ENCODE measurements around the gene LLGL1. TPM values are rescaled to one million over a fixed set of nuclear protein-coding genes. Genes with fewer than 3 reads are reported as not detected.

LLGL1 gene
- total RNA-seq, 2 experiments from 2014 or later, result 13.7 to 15.2 TPM

DNA sequence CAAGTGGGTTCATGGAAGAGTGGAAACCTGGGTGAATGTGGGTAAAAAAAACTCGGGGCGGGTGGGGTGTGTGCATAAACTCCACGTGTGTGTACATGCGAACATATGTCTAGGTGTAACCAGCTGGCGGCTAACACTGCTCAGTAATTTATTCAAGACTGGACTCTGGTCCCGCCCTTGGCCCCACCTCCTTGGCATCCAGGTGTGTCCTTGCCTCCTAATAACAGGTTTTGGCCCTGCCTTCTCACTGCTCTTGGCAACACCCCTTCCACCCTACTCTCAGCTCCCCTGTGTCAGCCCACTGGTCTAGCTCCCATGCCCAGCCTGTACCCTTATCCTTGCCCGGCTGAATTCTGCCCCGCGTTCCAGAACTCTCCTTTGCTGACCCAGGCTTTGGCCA, 24.8 kb downstream of the LLGL1 start:
- no peak for DNase-seq
- Mint-ChIP-seq H3K4me1 (no peaks in the 10 kb centered on the region), H3K27me3 (no peaks in the 10 kb centered on the region), H3K4me3 (no peak overlapping the region), H3K9me3 (no peaks in the 10 kb centered on the region), H3K36me3 (peaks cover 14% of the 10 kb centered on the region), H3K27ac (no peak overlapping the region)

- no peaks in the 10 kb centered on the region for H3K9me3 Mint-ChIP-seq
- H3K36me3 Mint-ChIP-seq, result peaks cover 11% of the 10 kb centered on the region
- H3K4me1 Mint-ChIP-seq, result no peaks in the 10 kb centered on the region
- DNase-seq, result no peak
- no peak overlapping the region for H3K4me3 Mint-ChIP-seq
- no peaks in the 10 kb centered on the region for H3K27me3 Mint-ChIP-seq
- no peak overlapping the region for H3K27ac Mint-ChIP-seq
Observed at GRCh38 chr17:18250708-18251107, 25.3 kb downstream of the LLGL1 start.

GRCh38 chr17:18251204-18251603, 25.8 kb downstream of the LLGL1 start:
- Mint-ChIP-seq H3K27ac (no peak overlapping the region), H3K27me3 (no peaks in the 10 kb centered on the region), H3K4me3 (no peak overlapping the region), H3K36me3 (peaks cover 11% of the 10 kb centered on the region), H3K4me1 (no peaks in the 10 kb centered on the region), H3K9me3 (no peaks in the 10 kb centered on the region)
- DNase-seq, result no peak

DNA sequence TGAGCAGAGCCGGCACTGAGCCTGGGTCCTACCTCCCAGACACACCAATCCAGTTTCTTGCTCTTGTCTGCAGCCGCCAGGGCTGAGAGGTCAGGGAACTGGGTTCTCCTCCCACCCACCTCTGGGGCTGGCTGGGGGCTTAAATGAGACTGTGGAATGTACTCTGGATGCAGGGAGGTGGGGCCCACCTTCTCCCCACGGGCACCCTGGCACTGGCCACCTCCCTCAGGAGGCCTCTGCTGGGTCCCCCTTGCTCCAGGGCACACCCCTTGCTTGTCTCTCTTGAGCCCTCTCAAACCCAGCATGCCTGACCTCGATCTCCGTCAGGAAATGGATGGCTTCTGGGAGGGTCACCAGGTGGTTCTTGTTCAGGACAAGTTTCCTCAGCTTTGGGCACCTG, 26.7 kb downstream of the LLGL1 start:
- Mint-ChIP-seq H3K27me3 (no peaks in the 10 kb centered on the region), H3K9me3 (no peaks in the 10 kb centered on the region), H3K4me3 (no peak overlapping the region), H3K4me1 (peaks cover 5% of the 10 kb centered on the region), H3K27ac (no peak overlapping the region), H3K36me3 (peaks cover 10% of the 10 kb centered on the region)
- DNase-seq, result no peak

GRCh38 chr17:18253187-18253884, 27.9 kb downstream of the LLGL1 start:
- Mint-ChIP-seq H3K36me3 (peaks cover 5% of the 10 kb centered on the region), H3K9me3 (no peaks in the 10 kb centered on the region), H3K27me3 (no peaks in the 10 kb centered on the region), H3K4me1 (peaks cover 11% of the 10 kb centered on the region), H3K27ac (no peak overlapping the region), H3K4me3 (no peak overlapping the region)
- no peak for DNase-seq

DNA sequence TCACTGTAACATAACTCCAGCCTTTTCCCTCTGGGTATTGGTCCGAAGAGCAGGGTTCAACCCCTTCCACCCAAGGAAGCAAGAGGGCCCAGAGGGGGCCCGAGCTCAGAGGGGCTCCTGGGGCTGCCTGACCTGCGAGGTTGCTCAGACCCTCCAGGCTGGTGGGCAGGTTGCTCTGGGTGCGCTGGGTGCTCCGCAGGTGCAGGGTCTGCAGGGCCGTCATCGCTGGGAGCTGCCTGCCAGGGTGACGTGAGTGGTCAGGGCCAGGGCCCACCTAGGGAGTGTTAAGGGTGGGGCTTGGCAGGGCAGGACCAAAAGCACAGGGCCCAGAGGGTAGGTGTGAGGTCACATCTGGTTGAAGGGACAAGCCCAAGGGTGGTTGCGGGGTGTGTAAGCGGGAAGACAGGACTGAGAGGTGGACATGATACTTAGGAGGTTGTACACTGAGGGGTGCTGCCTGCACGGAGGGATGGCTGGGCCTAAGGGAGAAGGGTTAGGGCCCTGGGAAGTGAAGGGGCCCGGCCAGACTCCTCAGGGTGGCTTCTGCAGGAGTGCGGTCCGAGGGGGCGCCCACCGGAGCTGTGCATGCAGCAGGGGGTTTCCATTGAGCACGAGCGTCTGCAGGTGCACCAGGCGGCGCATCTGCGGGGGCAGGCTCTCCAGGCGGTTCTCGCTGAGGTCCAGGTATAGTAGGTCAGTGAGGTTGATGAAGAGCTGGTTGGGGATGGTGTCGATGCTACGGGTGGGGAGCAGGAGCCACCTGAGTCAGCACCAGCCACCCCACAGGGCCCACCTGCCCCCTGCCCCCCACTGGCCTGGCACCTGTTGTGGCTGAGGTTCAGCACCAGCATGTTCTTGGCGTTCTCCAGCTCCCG, 28.7 kb downstream of the LLGL1 start:
- Mint-ChIP-seq H3K4me1 (peaks cover 11% of the 10 kb centered on the region), H3K27ac (no peak overlapping the region), H3K36me3 (peaks cover 5% of the 10 kb centered on the region), H3K4me3 (no peak overlapping the region), H3K27me3 (no peaks in the 10 kb centered on the region), H3K9me3 (no peaks in the 10 kb centered on the region)
- no peak for DNase-seq

DNA sequence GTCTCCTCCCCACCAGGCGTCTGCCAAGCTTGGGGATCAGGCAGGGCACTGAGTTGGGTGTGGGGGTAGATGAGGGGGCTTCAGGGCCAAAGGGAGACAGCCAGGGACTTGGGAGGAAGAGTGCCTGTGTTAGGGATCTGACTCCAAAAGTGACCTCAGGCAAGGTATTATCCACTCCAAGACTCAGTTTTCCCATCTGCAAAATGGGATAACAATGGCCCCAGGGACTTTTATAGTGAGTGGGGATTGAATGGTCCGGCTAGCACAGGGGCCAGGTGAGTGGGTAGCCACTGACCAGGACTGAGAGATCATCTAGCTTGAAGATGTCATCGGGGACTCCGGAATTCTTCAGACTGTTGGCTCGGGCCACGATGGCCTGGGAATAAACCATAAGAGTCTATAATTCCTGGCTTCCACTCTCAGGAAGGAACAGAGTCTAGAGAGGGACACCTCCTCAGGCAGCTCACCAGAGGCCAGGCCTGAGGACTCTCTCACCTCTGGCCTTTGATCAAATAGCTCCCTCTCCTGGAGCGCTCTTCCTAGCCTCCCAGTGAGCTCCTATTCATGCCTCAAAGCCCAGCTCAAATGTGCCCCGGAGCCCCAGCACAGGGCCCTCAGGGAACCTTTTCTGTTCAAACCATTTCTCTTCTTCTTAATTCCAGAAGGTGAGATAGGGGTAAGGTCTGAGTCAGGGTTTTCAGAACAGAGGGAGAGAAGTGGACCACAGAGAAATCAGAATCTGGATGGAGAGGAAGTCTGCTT, 29.6 kb downstream of the LLGL1 start:
- no peak overlapping the region for H3K27ac Mint-ChIP-seq
- no peak for DNase-seq
- no peaks in the 10 kb centered on the region for H3K9me3 Mint-ChIP-seq
- H3K36me3 Mint-ChIP-seq, result peaks cover 5% of the 10 kb centered on the region
- H3K27me3 Mint-ChIP-seq, result no peaks in the 10 kb centered on the region
- no peak overlapping the region for H3K4me3 Mint-ChIP-seq
- peaks cover 17% of the 10 kb centered on the region for H3K4me1 Mint-ChIP-seq

GRCh38 chr17:18256351-18256750, 30.9 kb downstream of the LLGL1 start:
- peak overlapping the region; percentile 8 for H3K27ac Mint-ChIP-seq
- no peaks in the 10 kb centered on the region for H3K9me3 Mint-ChIP-seq
- H3K27me3 Mint-ChIP-seq, result no peaks in the 10 kb centered on the region
- no peak for DNase-seq
- H3K36me3 Mint-ChIP-seq, result peaks cover 5% of the 10 kb centered on the region
- no peak overlapping the region for H3K4me3 Mint-ChIP-seq
- H3K4me1 Mint-ChIP-seq, result peaks cover 18% of the 10 kb centered on the region

GRCh38 chr17:18256776-18257175, 31.3 kb downstream of the LLGL1 start:
- no peak for DNase-seq
- Mint-ChIP-seq H3K9me3 (no peaks in the 10 kb centered on the region), H3K4me1 (peaks cover 21% of the 10 kb centered on the region), H3K27ac (peak overlapping the region; percentile 34), H3K36me3 (peaks cover 5% of the 10 kb centered on the region), H3K27me3 (no peaks in the 10 kb centered on the region), H3K4me3 (peak overlapping the region; percentile 99)

DNA sequence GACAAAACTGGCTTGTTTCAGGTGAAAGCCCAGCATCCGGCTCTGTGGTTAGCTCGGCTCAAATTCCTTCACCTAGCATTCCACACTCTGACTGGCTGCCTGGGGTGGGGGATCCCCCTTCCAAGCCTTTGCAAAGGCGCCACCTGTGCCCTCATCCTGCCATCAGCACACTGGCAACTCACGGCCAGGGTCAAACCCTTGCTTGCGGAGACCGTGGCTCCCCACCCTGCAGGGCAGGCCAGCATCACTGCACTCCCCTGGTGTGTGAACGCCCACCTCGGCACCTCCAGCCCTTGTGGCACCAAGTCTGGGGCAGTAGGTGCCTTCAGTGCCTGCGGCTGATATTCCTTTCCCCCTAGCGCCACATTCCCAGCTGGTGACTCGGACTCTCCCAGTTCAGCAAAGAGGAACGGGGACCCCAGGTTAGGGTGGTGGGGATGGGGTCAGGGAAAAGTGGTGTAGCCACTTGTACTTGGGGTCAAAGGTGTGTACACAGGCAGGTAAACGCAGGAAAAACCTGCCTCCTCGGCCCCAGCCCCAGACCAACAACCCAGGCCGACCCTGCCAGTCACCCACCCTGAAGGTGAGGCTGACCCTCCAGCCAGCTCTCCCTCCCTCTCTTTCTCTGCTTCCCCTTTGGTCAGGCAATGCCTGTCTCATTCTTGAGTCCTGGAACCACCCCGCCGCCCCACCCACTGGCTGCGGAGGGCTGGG, 32.0 kb downstream of the LLGL1 start:
- Mint-ChIP-seq H3K4me3 (peak overlapping the region; percentile 99), H3K4me1 (peaks cover 25% of the 10 kb centered on the region), H3K27me3 (no peaks in the 10 kb centered on the region), H3K36me3 (peaks cover 5% of the 10 kb centered on the region), H3K9me3 (no peaks in the 10 kb centered on the region), H3K27ac (peak overlapping the region; percentile 90)
- DNase-seq, result peak; percentile 27

DNA sequence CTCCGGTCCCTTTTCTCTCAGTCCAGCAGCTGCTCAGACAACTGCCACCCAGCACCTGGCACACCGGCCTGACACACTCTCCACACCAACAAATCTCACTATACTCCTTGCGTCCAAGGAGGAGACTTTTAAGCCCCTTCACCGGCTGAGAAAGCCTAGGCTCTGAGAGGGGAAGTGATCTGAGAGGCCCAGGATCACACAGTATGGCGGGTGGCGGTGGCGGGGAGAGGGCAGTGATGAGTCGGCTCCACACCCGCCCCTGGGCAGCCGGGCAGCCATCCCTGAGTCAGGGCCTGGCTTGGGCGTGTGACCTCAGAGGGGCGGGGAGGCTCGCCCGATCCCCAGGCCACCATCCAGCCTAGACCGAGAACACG, 32.5 kb downstream of the LLGL1 start:
- Mint-ChIP-seq H3K36me3 (peaks cover 5% of the 10 kb centered on the region), H3K9me3 (no peaks in the 10 kb centered on the region), H3K27ac (peak overlapping the region; percentile 90), H3K27me3 (no peaks in the 10 kb centered on the region), H3K4me3 (peak overlapping the region; percentile 99), H3K4me1 (peaks cover 28% of the 10 kb centered on the region)
- DNase-seq, result peak; percentile 59

DNA sequence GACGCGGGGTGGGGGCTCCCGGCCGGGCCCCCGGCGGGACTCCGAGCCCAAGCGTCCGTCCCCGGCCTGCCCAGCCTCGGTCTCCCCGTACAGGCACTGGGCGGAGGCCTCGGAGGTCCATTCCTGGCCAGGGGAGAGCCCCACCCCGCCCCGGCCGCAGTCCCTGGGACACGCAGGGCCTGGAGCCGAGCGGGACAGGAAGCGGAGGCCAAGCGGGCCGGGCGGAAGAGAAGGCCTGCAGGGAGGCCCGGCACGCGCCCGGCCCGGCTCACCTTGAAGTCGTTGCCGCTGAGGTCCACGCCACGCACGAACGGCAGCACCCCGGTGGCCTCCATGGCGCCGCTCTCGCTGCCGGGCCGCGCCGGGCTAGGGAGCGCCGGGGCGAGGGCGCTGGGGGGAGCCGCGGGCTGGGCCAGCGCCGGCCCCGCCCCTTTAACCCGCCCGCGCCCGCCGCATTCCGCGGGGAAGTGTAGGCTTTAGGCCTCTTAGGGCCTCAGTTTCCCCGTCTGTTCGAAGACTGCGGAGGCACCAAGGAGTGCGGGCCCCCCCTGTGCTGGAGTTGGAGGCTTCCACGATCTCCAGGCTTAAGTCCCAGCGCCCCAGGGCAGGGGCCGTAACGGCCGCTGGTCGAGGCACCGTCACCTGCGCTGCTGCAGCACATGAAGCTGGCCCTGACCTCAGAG, 33.1 kb downstream of the LLGL1 start, which contains the start of gene FLII:
Gene FLII, minus strand, starts transcription at position 383 of the 683 bp plus-strand sequence. Its CDS starts 48 bp downstream, at position 335.
- no peaks in the 10 kb centered on the region for H3K9me3 Mint-ChIP-seq
- peak within 1 kb of the TSS; percentile 90 for H3K27ac Mint-ChIP-seq
- peaks cover 28% of the 10 kb centered on the region for H3K4me1 Mint-ChIP-seq
- H3K27me3 Mint-ChIP-seq, result no peaks in the 10 kb centered on the region
- DNase-seq, result peak; percentile 54
- peak within 1 kb of the TSS; percentile 99 for H3K4me3 Mint-ChIP-seq
- H3K36me3 Mint-ChIP-seq, result peaks cover 3% of the 10 kb centered on the region

DNA sequence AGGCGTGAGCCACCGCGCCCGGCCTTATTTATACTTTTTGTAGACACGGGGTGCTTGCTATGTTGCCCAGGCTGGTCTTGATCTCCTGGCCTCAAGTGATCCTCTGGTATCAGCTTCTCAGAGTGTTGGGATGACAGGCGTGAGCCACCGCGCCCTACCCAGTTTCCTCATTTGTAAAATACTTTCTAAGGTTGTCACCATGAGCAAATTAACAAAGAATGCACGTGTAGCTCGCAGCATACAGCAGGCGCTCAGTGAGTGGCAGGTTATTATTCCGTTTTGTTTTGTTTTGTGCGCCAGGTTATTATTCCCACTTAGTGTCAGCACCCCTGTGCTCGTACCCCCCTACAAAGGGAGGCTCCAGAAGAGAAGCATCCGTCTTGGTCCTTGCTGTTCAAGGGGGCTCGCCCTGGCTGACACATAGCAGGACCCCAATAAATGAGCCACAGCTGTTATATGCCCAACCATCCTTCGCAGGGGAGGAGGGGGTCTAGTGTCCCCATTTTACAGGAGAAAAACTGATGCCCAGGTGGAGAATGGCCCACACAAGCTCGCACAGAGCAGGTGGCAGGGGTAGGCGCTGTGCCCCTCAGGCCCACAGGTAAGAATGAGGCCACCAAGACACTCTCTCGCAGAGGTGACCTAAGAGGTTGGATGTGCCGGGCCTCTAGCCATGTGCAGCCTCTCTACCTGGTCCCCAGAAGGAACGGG, 34.3 kb downstream of the LLGL1 start:
- peak overlapping the region; percentile 75 for H3K27ac Mint-ChIP-seq
- no peaks in the 10 kb centered on the region for H3K9me3 Mint-ChIP-seq
- H3K4me3 Mint-ChIP-seq, result peak overlapping the region; percentile 82
- peaks cover 28% of the 10 kb centered on the region for H3K4me1 Mint-ChIP-seq
- no peaks in the 10 kb centered on the region for H3K27me3 Mint-ChIP-seq
- peaks cover 2% of the 10 kb centered on the region for H3K36me3 Mint-ChIP-seq
- no peak for DNase-seq

Data from activated naive CD8-positive, alpha-beta T cell treated with anti-CD3 and anti-CD28 coated beads for 36 hours (primary cell).